Suppressor macrophage treated with lipopolysaccharide for 1 hour (primary cell): ENCODE data around the gene ZNF677.
A peak's percentile ranks its signal among the peaks of the same experiment; 100 is the strongest.
"Not testable (repeated sequence)": the region's sequence is repeated elsewhere in the genome, so short reads cannot be mapped to it uniquely, and the experiment has no call there.

Experiments used
- DNase-seq, 3 donors: peaks; one replicate each; pipeline ENCODE4 v3.0.0-alpha.2; 2020 to 2022

The ZNF677 gene

GRCh38 chr19:53254411-53255341 is at the start of gene ZNF677:
TSS of gene ZNF677 (minus strand) at chr19:53254873. CDS start at chr19:53251550, 3,323 bp downstream.
- DNase-seq: peak; percentile 89 to 94 (median 90)

GRCh38 chr19:53301341-53301740 is 46.7 kb upstream of the ZNF677 start:
- not testable (repeated sequence) for DNase-seq

GRCh38 chr19:53294786-53295441 is 40.2 kb upstream of the ZNF677 start:
- DNase-seq: no peak

- no peak for DNase-seq
These were observed 36.3 kb upstream of the ZNF677 start for GRCh38 chr19:53290758-53291549.

- no peak for DNase-seq
These were observed 30.4 kb upstream of the ZNF677 start for GRCh38 chr19:53285087-53285486.

GRCh38 chr19:53281947-53282346 is 27.3 kb upstream of the ZNF677 start:
- DNase-seq: not testable (repeated sequence)

GRCh38 chr19:53275480-53275879 is 20.8 kb upstream of the ZNF677 start:
- no peak for DNase-seq

- DNase-seq: no peak
These were observed 17.4 kb upstream of the ZNF677 start for GRCh38 chr19:53272044-53272443.

GRCh38 chr19:53269861-53270260 is 15.2 kb upstream of the ZNF677 start:
- not testable (repeated sequence) for DNase-seq

GRCh38 chr19:53267623-53268022 is 12.9 kb upstream of the ZNF677 start, which contains the start of gene VN1R4:
TSS of gene VN1R4 (minus strand) at chr19:53267723. CDS start at chr19:53267665, 58 bp downstream.
- DNase-seq: not testable (repeated sequence)

GRCh38 chr19:53257715-53258342 is 3.2 kb upstream of the ZNF677 start, which contains the start of gene VN1R2:
TSS of gene VN1R2 (plus strand) at chr19:53258292. CDS start at chr19:53258376, 84 bp downstream.
- DNase-seq: not testable (repeated sequence)

- no peak for DNase-seq
These were observed 8.2 kb downstream of the ZNF677 start for GRCh38 chr19:53246498-53246897.

GRCh38 chr19:53237114-53237777 is 17.4 kb downstream of the ZNF677 start:
- DNase-seq: no peak

- no peak for DNase-seq
These were observed 30.1 kb downstream of the ZNF677 start for GRCh38 chr19:53224606-53225005.

GRCh38 chr19:53222716-53223115 is 32.0 kb downstream of the ZNF677 start:
- DNase-seq: not testable (repeated sequence)

- no peak for DNase-seq
These were observed 41.9 kb downstream of the ZNF677 start for GRCh38 chr19:53212703-53213320.

- not testable (repeated sequence) for DNase-seq
These were observed 43.1 kb downstream of the ZNF677 start for GRCh38 chr19:53211554-53211953.

GRCh38 chr19:53196777-53197396 is 57.8 kb downstream of the ZNF677 start:
- DNase-seq: peak; percentile 91 to 100 (median 99)

- peak; percentile 79 to 87 (median 79) for DNase-seq
These were observed 59.3 kb downstream of the ZNF677 start for GRCh38 chr19:53195265-53195903.
